SK-N-SH (cell line): Measurements from ENCODE around the gene ANKS6. TPM values are rescaled to one million over a fixed set of nuclear protein-coding genes. Genes with fewer than 3 reads are reported as not detected.

ENCODE experiments used
- CTCF ChIA-PET: fragments of 300-600, 350-600 bp; formaldehyde crosslinking; extraction: SDS; loops from one replicate; lab custom pipeline; 2021; lab: Yijun Ruan, JAX
- POLR2A ChIA-PET: fragments of 350-600 bp; sonication (Branson Sonifier 250); formaldehyde crosslinking; extraction: SDS; loops from one replicate; lab custom pipeline; 2020; ENCODE audit warnings: antibody characterized with exemption, inconsistent platforms; lab: Yijun Ruan, JAX
- DNase-seq: peaks from one replicate; pipeline ENCODE4 v3.0.0; 2012
- H2AFZ ChIP-seq: fragments of 200-600 bp; sonication (generic); 2 replicates; pipeline ENCODE4 v1.8.1; 2016; ENCODE audit warnings: antibody characterized with exemption, mild to moderate bottlenecking, low read depth
- H3F3A ChIP-seq: fragments of 200-600 bp; sonication (generic); replicated peaks from 2 replicates; pipeline ENCODE3; 2016; ENCODE audit warnings: antibody characterized with exemption, mild to moderate bottlenecking; ENCODE audit not compliant: insufficient read depth
- H3K27ac ChIP-seq, 2 experiments: fragments of 200-500 bp in 1 of 2; fragments of 200-600 bp in 1 of 2; sonication (Bioruptor generic) in 1 of 2; sonication (generic), shearing (Covaris generic) in 1 of 2; 2 replicates each; pipeline versions ENCODE4 v1.5.1 to v1.6.1; 2014 to 2016; ENCODE audit warnings: low read depth in 2 of 2, inconsistent platforms in 1 of 2, low read length in 1 of 2, mild to moderate bottlenecking in 1 of 2, mixed read lengths in 1 of 2
- H3K27me3 ChIP-seq: fragments of 200-600 bp; sonication (generic), shearing (Covaris generic); 2 replicates; pipeline ENCODE4 v1.6.1; 2016; ENCODE audit warnings: mixed run types; ENCODE audit not compliant: insufficient read depth
- H3K36me3 ChIP-seq, 2 experiments: fragments of 200-500 bp in 1 of 2; fragments of 200-600 bp in 1 of 2; sonication (Bioruptor generic) in 1 of 2; sonication (generic) in 1 of 2; replicated peaks in 1 of 2; 2 replicates each; pipeline versions ENCODE3 to v1.5.1; 2014 to 2016; ENCODE audit warnings: low read length in 1 of 2, mild to moderate bottlenecking in 1 of 2; ENCODE audit not compliant: insufficient read depth in 2 of 2, control insufficient read depth in 1 of 2
- H3K4me1 ChIP-seq, 2 experiments: fragments of 200-500 bp in 1 of 2; fragments of 200-600 bp in 1 of 2; sonication (Bioruptor generic) in 1 of 2; sonication (generic), shearing (Covaris generic) in 1 of 2; 2 replicates each; pipeline versions ENCODE4 v1.5.1 to v1.6.1; 2014 to 2016; ENCODE audit warnings: low read depth in 1 of 2, low read length in 1 of 2, mixed run types in 1 of 2; ENCODE audit not compliant: insufficient read depth in 2 of 2, control insufficient read depth in 1 of 2
- H3K4me2 ChIP-seq: fragments of 200-600 bp; sonication (generic), shearing (Covaris generic); 2 replicates; pipeline ENCODE4 v1.6.1; 2017; ENCODE audit warnings: mixed run types
- H3K4me3 ChIP-seq, 2 experiments: fragments of 200-500 bp in 1 of 2; fragments of 200-600 bp in 1 of 2; sonication (Bioruptor generic) in 1 of 2; sonication (generic), shearing (Covaris generic) in 1 of 2; 2 replicates each; pipeline versions ENCODE4 v1.5.1 to v1.8.1; 2014 to 2016; ENCODE audit warnings: low read depth in 2 of 2, inconsistent platforms in 1 of 2, low read length in 1 of 2, mild to moderate bottlenecking in 1 of 2, mixed read lengths in 1 of 2, moderate library complexity in 1 of 2
- H3K79me2 ChIP-seq: fragments of 200-600 bp; sonication (generic); 2 replicates; pipeline ENCODE4 v1.8.1; 2017; ENCODE audit warnings: mild to moderate bottlenecking; ENCODE audit not compliant: insufficient read depth
- H3K9ac ChIP-seq: fragments of 200-600 bp; sonication (generic); 2 replicates; pipeline ENCODE4 v1.6.1; 2017; ENCODE audit warnings: mixed run types
- H3K9me2 ChIP-seq: fragments of 200-600 bp; sonication (generic); 2 replicates; pipeline ENCODE4 v1.6.1; 2017; ENCODE audit warnings: mixed run types
- H3K9me3 ChIP-seq: fragments of 200-600 bp; sonication (generic); 2 replicates; pipeline ENCODE4 v1.6.1; 2017; ENCODE audit warnings: mixed run types, mild to moderate bottlenecking, moderate library complexity
- H4K20me1 ChIP-seq: fragments of 200-600 bp; sonication (generic); 2 replicates; pipeline ENCODE4 v1.6.1; 2017; ENCODE audit warnings: mild to moderate bottlenecking, mixed run types; ENCODE audit not compliant: insufficient read depth
- EP300 ChIP-seq, 2 experiments: IDR thresholded peaks; 2 replicates each; pipeline versions ENCODE4 v1.4.0 to v1.6.1; 2012; ENCODE audit warnings: borderline replicate concordance in 1 of 2, low read depth in 1 of 2, low read length in 1 of 2
- EZH2phosphoT487 ChIP-seq: fragments of 200-600 bp; sonication (generic); IDR thresholded peaks from 2 replicates; pipeline ENCODE4 v1.6.1; 2017; ENCODE audit warnings: low read depth, mixed run types, mild to moderate bottlenecking, antibody characterized with exemption, moderate library complexity, borderline replicate concordance
- FOSL2 ChIP-seq: IDR thresholded peaks from 2 replicates; pipeline ENCODE4 v1.4.0; 2012; ENCODE audit warnings: low read depth, mild to moderate bottlenecking, moderate library complexity, borderline replicate concordance
- FOXJ3 ChIP-seq: sonication (generic); formaldehyde crosslinking; IDR thresholded peaks from 2 replicates; pipeline ENCODE4 v1.5.1; 2020; ENCODE audit warnings: mild to moderate bottlenecking, missing genetic modification reagents
- FOXM1 ChIP-seq: IDR thresholded peaks from 2 replicates; pipeline ENCODE4 v1.4.0; 2012; ENCODE audit warnings: low read depth, mild to moderate bottlenecking
- GABPA ChIP-seq: IDR thresholded peaks from 2 replicates; pipeline ENCODE4 v1.4.0; 2012; ENCODE audit warnings: low read depth, mild to moderate bottlenecking
- GATA2 ChIP-seq: sonication (generic); formaldehyde crosslinking; IDR thresholded peaks from 2 replicates; pipeline ENCODE4 v1.5.0; 2020; ENCODE audit warnings: mild to moderate bottlenecking, missing genetic modification reagents
- JUND ChIP-seq: IDR thresholded peaks from 2 replicates; pipeline ENCODE4 v1.4.0; 2012
- POLR2AphosphoS5 ChIP-seq: IDR thresholded peaks from 2 replicates; pipeline ENCODE4 v1.6.1; 2012; ENCODE audit warnings: low read depth, low read length
- RAD21 ChIP-seq: IDR thresholded peaks from 2 replicates; pipeline ENCODE4 v1.6.1; 2012; ENCODE audit warnings: mild to moderate bottlenecking, low read length
- RFX5 ChIP-seq: IDR thresholded peaks from 2 replicates; pipeline ENCODE4 v1.6.1; 2012; ENCODE audit warnings: mild to moderate bottlenecking, improper control_type of control experiment, low read length
- TAF1 ChIP-seq: IDR thresholded peaks from 2 replicates; pipeline ENCODE4 v1.6.1; 2012; ENCODE audit warnings: low read depth, mild to moderate bottlenecking, low read length, moderate library complexity, borderline replicate concordance
- TCF12 ChIP-seq: IDR thresholded peaks from 2 replicates; pipeline ENCODE4 v1.4.0; 2012
- TEAD4 ChIP-seq: IDR thresholded peaks from 2 replicates; pipeline ENCODE4 v1.4.0; 2012; ENCODE audit warnings: mild to moderate bottlenecking, borderline replicate concordance; ENCODE audit not compliant: insufficient read depth
- YY1 ChIP-seq: IDR thresholded peaks from 2 replicates; pipeline ENCODE4 v1.4.0; 2012; ENCODE audit warnings: low read depth, mild to moderate bottlenecking
- WGBS: methylation state at CpG from one replicate; pipeline ENCODE4 v1.1.6; 2017; ENCODE audit warnings: low lambda C conversion rate; 5-methylcytosine and 5-hydroxymethylcytosine counted together
- polyA plus RNA-seq, 3 experiments: library from polyadenylated mRNA; depleted of rRNA; stranded (reverse); fragments of >200 nt; gene quantifications; 2 replicates each; pipeline ENCODE4 v1.2.3, GENCODE V29; 2012
- TF ChIP-seq, protein P1 (sequence below): fragments of 150-350 bp; IDR thresholded peaks from 2 replicates; pipeline ENCODE4 v1.6.1; 2017; ENCODE audit warnings: antibody characterized with exemption, low read length, low read depth, borderline replicate concordance
- TF ChIP-seq, protein P2 (sequence below): IDR thresholded peaks from 2 replicates; pipeline ENCODE4 v1.4.0; 2012; ENCODE audit warnings: low read depth, borderline replicate concordance
- TF ChIP-seq, protein P3 (sequence below): IDR thresholded peaks from 2 replicates; pipeline ENCODE4; 2012

The ANKS6 gene
- polyA plus RNA-seq, 1 of the 3 experiments (the other 2 are of a cell fraction), result 29.3 TPM

DNA sequence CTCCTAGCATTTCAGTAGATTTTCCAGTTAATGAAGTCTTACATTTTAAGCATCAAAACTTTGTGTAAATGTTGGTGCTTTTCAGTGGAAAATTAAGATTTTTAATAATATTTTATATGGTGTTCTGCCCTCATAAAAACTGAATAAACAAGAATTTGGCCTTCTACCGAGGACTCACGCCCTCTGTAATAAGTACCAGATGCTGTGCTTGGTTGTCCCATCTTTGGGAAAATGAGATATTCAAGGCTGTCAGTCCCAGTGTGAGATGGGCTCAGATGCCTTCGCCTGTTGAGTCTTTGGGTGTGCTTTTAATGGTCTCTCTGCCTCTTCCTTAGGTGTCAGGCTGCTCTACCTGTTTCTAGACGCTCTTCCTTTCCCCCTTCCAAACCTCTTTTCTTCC, 39.9 kb upstream of the ANKS6 start:
- TF ChIP-seq TAF1 (no peak), FOSL2 (no peak), TCF12 (no peak), RAD21 (no peak), FOXM1 (no peak), GABPA (no peak), JUND (no peak), EZH2phosphoT487 (no peak), FOXJ3 (no peak), TEAD4 (no peak)
- Histone ChIP-seq H3K27me3 (no peaks in the 10 kb centered on the region), H3K79me2 (no peaks in the 10 kb centered on the region), H3K9me3 (no peaks in the 10 kb centered on the region), H3K9ac (no peak overlapping the region), H3K9me2 (no peaks in the 10 kb centered on the region), H3K27ac (no peak overlapping the region), H3F3A (no peaks in the 10 kb centered on the region), H4K20me1 (no peaks in the 10 kb centered on the region), H2AFZ (no peak overlapping the region), H3K36me3 (no peaks in the 10 kb centered on the region), H3K4me1 (no peaks in the 10 kb centered on the region), H3K4me3 (no peak overlapping the region), H3K4me2 (no peak overlapping the region)
- no peak for DNase-seq
- ChIA-PET POLR2A (no interaction called here), CTCF (interaction anchor here (1.1 kb wide), 1 partner anchor 162 kb away, joined by 3 read pairs; no protein-coding TSS in a partner anchor)
- WGBS, result 80% methylated on average over 4 of the region's 4 CpGs

DNA sequence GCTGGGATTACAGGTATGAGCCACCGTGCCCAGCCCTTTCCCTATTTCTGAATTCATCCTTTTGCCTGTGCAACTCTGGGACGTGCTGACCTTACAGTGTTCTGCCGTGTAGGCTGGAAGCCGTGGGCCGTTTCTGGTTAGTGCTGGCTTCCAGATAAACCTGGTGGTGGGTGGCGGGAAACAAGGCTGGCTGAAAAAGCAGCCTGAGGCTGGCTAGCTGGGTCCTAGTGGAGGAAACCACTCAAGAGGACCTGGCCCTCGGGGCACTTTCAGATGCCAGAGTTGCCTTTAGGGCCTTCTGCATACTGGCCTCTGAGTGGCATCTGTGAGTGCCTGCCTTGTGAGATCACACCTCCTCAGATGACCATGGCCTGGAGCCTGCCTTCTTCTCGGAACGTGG, 38.0 kb upstream of the ANKS6 start:
- Histone ChIP-seq H3K9me2 (no peaks in the 10 kb centered on the region), H3K4me1 (no peaks in the 10 kb centered on the region), H3F3A (no peaks in the 10 kb centered on the region), H3K4me2 (no peak overlapping the region), H3K79me2 (no peaks in the 10 kb centered on the region), H3K27ac (no peak overlapping the region), H2AFZ (no peak overlapping the region), H3K27me3 (no peaks in the 10 kb centered on the region), H3K4me3 (no peak overlapping the region), H3K9ac (no peak overlapping the region), H3K9me3 (no peaks in the 10 kb centered on the region), H3K36me3 (no peaks in the 10 kb centered on the region), H4K20me1 (no peaks in the 10 kb centered on the region)
- CTCF ChIA-PET, result no interaction called here
- no peak for DNase-seq
- TF ChIP-seq POLR2AphosphoS5, result no peak
- TF ChIP-seq, protein P1, sequence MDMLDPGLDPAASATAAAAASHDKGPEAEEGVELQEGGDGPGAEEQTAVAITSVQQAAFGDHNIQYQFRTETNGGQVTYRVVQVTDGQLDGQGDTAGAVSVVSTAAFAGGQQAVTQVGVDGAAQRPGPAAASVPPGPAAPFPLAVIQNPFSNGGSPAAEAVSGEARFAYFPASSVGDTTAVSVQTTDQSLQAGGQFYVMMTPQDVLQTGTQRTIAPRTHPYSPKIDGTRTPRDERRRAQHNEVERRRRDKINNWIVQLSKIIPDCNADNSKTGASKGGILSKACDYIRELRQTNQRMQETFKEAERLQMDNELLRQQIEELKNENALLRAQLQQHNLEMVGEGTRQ, result no peak
- TF ChIP-seq GATA2 (CRISPR knock-in tag), result no peak
- TF ChIP-seq GABPA, result no peak
- TF ChIP-seq RFX5, result no peak
- TF ChIP-seq YY1, result no peak
- no peak for TF ChIP-seq EP300 (IDR thresholded peaks at IDR 0.05; ENCODE audit: borderline replicate concordance in 1 of 2, low read depth in 1 of 2, low read length in 1 of 2)
- TF ChIP-seq, protein P2, sequence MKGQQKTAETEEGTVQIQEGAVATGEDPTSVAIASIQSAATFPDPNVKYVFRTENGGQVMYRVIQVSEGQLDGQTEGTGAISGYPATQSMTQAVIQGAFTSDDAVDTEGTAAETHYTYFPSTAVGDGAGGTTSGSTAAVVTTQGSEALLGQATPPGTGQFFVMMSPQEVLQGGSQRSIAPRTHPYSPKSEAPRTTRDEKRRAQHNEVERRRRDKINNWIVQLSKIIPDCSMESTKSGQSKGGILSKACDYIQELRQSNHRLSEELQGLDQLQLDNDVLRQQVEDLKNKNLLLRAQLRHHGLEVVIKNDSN, result no peak
- no peak for TF ChIP-seq FOXM1
- TF ChIP-seq TAF1, result no peak
- TF ChIP-seq, protein P3, sequence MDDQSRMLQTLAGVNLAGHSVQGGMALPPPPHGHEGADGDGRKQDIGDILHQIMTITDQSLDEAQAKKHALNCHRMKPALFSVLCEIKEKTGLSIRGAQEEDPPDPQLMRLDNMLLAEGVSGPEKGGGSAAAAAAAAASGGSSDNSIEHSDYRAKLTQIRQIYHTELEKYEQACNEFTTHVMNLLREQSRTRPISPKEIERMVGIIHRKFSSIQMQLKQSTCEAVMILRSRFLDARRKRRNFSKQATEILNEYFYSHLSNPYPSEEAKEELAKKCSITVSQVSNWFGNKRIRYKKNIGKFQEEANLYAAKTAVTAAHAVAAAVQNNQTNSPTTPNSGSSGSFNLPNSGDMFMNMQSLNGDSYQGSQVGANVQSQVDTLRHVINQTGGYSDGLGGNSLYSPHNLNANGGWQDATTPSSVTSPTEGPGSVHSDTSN, result no peak
- WGBS, result 80% methylated on average over 8 of the region's 9 CpGs
- POLR2A ChIA-PET, result no interaction called here
